8988T (cell line): ENCODE measurements around the gene STRBP.
"Not testable (repeated sequence)": the region's sequence is repeated elsewhere in the genome, so short reads cannot be mapped to it uniquely, and the experiment has no call there.

Experiments
- DNase-seq: peaks from one replicate; pipeline ENCODE4 v3.0.0; 2011

STRBP gene

GRCh38 chr9:123268465-123269259 lies at the start of gene STRBP:
Gene STRBP (minus strand): TSS chr9:123268586. CDS start chr9:123184134, 84,452 bp downstream.
- peak; percentile 97 for DNase-seq

- no peak for DNase-seq
Measured at GRCh38 chr9:123316053-123316718, 47.8 kb upstream of the STRBP start.

- no peak for DNase-seq
Measured at GRCh38 chr9:123315635-123316034, 47.2 kb upstream of the STRBP start.

GRCh38 chr9:123314617-123315016 lies 46.2 kb upstream of the STRBP start:
- no peak for DNase-seq

- DNase-seq = no peak
Measured at GRCh38 chr9:123312306-123312877, 44.0 kb upstream of the STRBP start.

GRCh38 chr9:123311250-123311752 lies 42.9 kb upstream of the STRBP start:
- DNase-seq = no peak

- no peak for DNase-seq
Measured at GRCh38 chr9:123310551-123311249, 42.3 kb upstream of the STRBP start.

GRCh38 chr9:123309611-123310010 lies 41.2 kb upstream of the STRBP start:
- no peak for DNase-seq

- no peak for DNase-seq
Measured at GRCh38 chr9:123305879-123306278, 37.5 kb upstream of the STRBP start.

- no peak for DNase-seq
Measured at GRCh38 chr9:123304340-123304691, 35.9 kb upstream of the STRBP start.

GRCh38 chr9:123302348-123303214 lies 34.2 kb upstream of the STRBP start:
- DNase-seq = no peak

GRCh38 chr9:123301936-123302335 lies 33.5 kb upstream of the STRBP start:
- not testable (repeated sequence) for DNase-seq

- no peak for DNase-seq
Measured at GRCh38 chr9:123300554-123300953, 32.2 kb upstream of the STRBP start.

GRCh38 chr9:123299558-123300126 lies 31.3 kb upstream of the STRBP start:
- DNase-seq = no peak

- DNase-seq = no peak
Measured at GRCh38 chr9:123296174-123296573, 27.8 kb upstream of the STRBP start.

- no peak for DNase-seq
Measured at GRCh38 chr9:123291736-123292135, 23.4 kb upstream of the STRBP start.

- no peak for DNase-seq
Measured at GRCh38 chr9:123290764-123291163, 22.4 kb upstream of the STRBP start.

GRCh38 chr9:123287639-123288038 lies 19.3 kb upstream of the STRBP start:
- no peak for DNase-seq

GRCh38 chr9:123286324-123286723 lies 17.9 kb upstream of the STRBP start:
- no peak for DNase-seq

- DNase-seq = no peak
Measured at GRCh38 chr9:123284656-123285055, 16.3 kb upstream of the STRBP start.

GRCh38 chr9:123283455-123283854 lies 15.1 kb upstream of the STRBP start:
- DNase-seq = no peak

- no peak for DNase-seq
Measured at GRCh38 chr9:123283048-123283408, 14.6 kb upstream of the STRBP start.
